Muscle layer of colon (tissue), 2 donors: ENCODE results near the gene PER3.

Experiments used
- H3K27ac ChIP-seq: one replicate; pipeline ENCODE4 v1.7.0; 2013; ENCODE audit warnings: low read depth, mild to moderate bottlenecking, low read length, moderate library complexity
- H3K27me3 ChIP-seq, 2 donors: one replicate each; pipeline ENCODE4 v1.7.0; 2013; ENCODE audit warnings: low read length in 2 of 2, mild to moderate bottlenecking in 2 of 2; ENCODE audit not compliant: insufficient read depth in 2 of 2, control insufficient read depth in 1 of 2
- H3K36me3 ChIP-seq: one replicate; pipeline ENCODE4 v1.7.0; 2013; ENCODE audit warnings: mild to moderate bottlenecking, low read length; ENCODE audit not compliant: insufficient read depth
- H3K4me1 ChIP-seq: one replicate; pipeline ENCODE4 v1.7.0; 2013; ENCODE audit warnings: mild to moderate bottlenecking, low read length; ENCODE audit not compliant: insufficient read depth
- H3K4me3 ChIP-seq, 2 donors: one replicate each; pipeline ENCODE4 v1.7.0; 2013; ENCODE audit warnings: low read length in 2 of 2, low read depth in 1 of 2, mild to moderate bottlenecking in 1 of 2, moderate library complexity in 1 of 2
- H3K9ac ChIP-seq: one replicate; pipeline ENCODE4 v1.7.0; 2013; ENCODE audit warnings: low read length
- H3K9me3 ChIP-seq: one replicate; pipeline ENCODE4 v1.7.0; 2013; ENCODE audit warnings: mild to moderate bottlenecking, low read length
- donor health status: abdominal sarcoma.
- donor health status: Adenocarcinoma of cecum.

The PER3 gene

GRCh38 chr1:7859406-7859805 is 75.3 kb downstream of the PER3 start:
- H3K27me3 ChIP-seq, result no peaks in the 10 kb centered on the region
- H3K9ac ChIP-seq, result no peak overlapping the region
- H3K4me3 ChIP-seq, result no peak overlapping the region
- H3K9me3 ChIP-seq, result no peaks in the 10 kb centered on the region
- no peak overlapping the region for H3K27ac ChIP-seq
- no peaks in the 10 kb centered on the region for H3K4me1 ChIP-seq
- H3K36me3 ChIP-seq, result no peaks in the 10 kb centered on the region

GRCh38 chr1:7860130-7860529 is 76.0 kb downstream of the PER3 start:
- Histone ChIP-seq H3K4me1 (no peaks in the 10 kb centered on the region), H3K9me3 (no peaks in the 10 kb centered on the region), H3K9ac (no peak overlapping the region), H3K36me3 (no peaks in the 10 kb centered on the region), H3K27ac (no peak overlapping the region), H3K27me3 (no peaks in the 10 kb centered on the region), H3K4me3 (no peak overlapping the region)

DNA sequence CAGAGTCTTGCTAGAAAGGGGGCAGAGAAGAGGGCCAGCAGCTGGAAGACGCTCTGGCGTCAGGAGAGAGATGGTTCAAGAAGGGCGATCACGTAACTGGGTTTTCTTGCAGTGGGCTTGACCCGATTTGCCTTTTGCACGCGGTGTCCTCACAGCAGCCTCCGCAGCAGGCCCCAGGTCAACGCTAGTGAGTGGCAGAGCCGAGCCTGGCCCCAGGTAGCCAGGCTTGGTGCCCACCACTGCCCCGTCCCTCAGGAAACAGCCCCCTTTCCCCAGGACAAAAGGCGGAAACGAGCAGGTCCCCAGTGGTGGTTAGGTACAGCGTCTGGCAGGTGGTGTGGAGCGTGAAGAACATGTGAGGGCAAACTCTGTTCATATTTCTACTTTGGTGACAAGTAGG is 77.4 kb downstream of the PER3 start:
- Histone ChIP-seq H3K27ac (no peak overlapping the region), H3K4me3 (no peak overlapping the region), H3K9ac (no peak overlapping the region), H3K4me1 (no peaks in the 10 kb centered on the region), H3K27me3 (no peaks in the 10 kb centered on the region), H3K9me3 (no peaks in the 10 kb centered on the region), H3K36me3 (no peaks in the 10 kb centered on the region)

- H3K9me3 ChIP-seq, result no peaks in the 10 kb centered on the region
- H3K36me3 ChIP-seq, result no peaks in the 10 kb centered on the region
- no peaks in the 10 kb centered on the region for H3K4me1 ChIP-seq
- H3K27ac ChIP-seq, result no peak overlapping the region
- no peaks in the 10 kb centered on the region for H3K27me3 ChIP-seq
- no peak overlapping the region for H3K9ac ChIP-seq
- H3K4me3 ChIP-seq, result no peak overlapping the region
Observed at GRCh38 chr1:7862211-7863060, 78.3 kb downstream of the PER3 start.

GRCh38 chr1:7863756-7864328 is 79.8 kb downstream of the PER3 start:
- Histone ChIP-seq H3K27me3 (no peaks in the 10 kb centered on the region), H3K4me3 (no peak overlapping the region), H3K9ac (no peak overlapping the region)

GRCh38 chr1:7865978-7866377 is 81.9 kb downstream of the PER3 start:
- no peaks in the 10 kb centered on the region for H3K36me3 ChIP-seq
- no peak overlapping the region for H3K4me3 ChIP-seq
- no peak overlapping the region for H3K27ac ChIP-seq
- H3K27me3 ChIP-seq, result no peaks in the 10 kb centered on the region
- H3K9me3 ChIP-seq, result no peaks in the 10 kb centered on the region
- H3K4me1 ChIP-seq, result no peaks in the 10 kb centered on the region
- no peak overlapping the region for H3K9ac ChIP-seq

More at GRCh38 chr1:7863756-7864328, 79.8 kb downstream of the PER3 start:
- Histone ChIP-seq H3K27ac (no peak overlapping the region), H3K36me3 (no peaks in the 10 kb centered on the region), H3K9me3 (no peaks in the 10 kb centered on the region), H3K4me1 (no peaks in the 10 kb centered on the region)

- no peak overlapping the region for H3K4me3 ChIP-seq
- no peak overlapping the region for H3K9ac ChIP-seq
- H3K27me3 ChIP-seq, result no peaks in the 10 kb centered on the region
- H3K4me1 ChIP-seq, result no peaks in the 10 kb centered on the region
- H3K36me3 ChIP-seq, result no peaks in the 10 kb centered on the region
- no peaks in the 10 kb centered on the region for H3K9me3 ChIP-seq
- H3K27ac ChIP-seq, result no peak overlapping the region
Observed at GRCh38 chr1:7868070-7868780, 84.1 kb downstream of the PER3 start.

GRCh38 chr1:7869136-7869920 is 85.2 kb downstream of the PER3 start:
- no peaks in the 10 kb centered on the region for H3K36me3 ChIP-seq
- no peaks in the 10 kb centered on the region for H3K27me3 ChIP-seq
- H3K4me3 ChIP-seq, result no peak overlapping the region
- no peak overlapping the region for H3K27ac ChIP-seq
- H3K4me1 ChIP-seq, result no peaks in the 10 kb centered on the region
- no peak overlapping the region for H3K9ac ChIP-seq
- no peaks in the 10 kb centered on the region for H3K9me3 ChIP-seq

DNA sequence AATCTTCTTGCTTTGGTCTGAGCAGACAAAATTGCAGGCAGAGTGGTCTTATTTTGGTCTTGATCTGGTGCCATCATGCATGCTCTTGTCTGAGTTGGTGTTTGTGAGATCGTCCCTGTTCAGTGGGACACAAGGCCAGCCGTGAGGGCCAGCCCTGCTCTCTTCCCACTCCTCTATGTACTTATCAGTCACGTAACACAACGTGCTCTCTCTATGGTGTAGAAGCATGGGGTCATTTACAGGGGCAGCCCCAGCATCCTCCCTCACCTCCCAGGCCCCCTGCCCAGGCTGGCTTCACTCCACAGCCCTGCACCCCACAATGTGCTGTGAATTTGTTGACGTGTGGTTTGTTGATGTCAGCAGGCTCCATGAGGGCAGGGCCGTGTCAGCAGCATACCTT is 87.0 kb downstream of the PER3 start:
- no peak overlapping the region for H3K4me3 ChIP-seq
- H3K27me3 ChIP-seq, result no peaks in the 10 kb centered on the region
- H3K4me1 ChIP-seq, result no peaks in the 10 kb centered on the region
- H3K9me3 ChIP-seq, result no peaks in the 10 kb centered on the region
- H3K36me3 ChIP-seq, result no peaks in the 10 kb centered on the region
- H3K9ac ChIP-seq, result no peak overlapping the region
- no peak overlapping the region for H3K27ac ChIP-seq

DNA sequence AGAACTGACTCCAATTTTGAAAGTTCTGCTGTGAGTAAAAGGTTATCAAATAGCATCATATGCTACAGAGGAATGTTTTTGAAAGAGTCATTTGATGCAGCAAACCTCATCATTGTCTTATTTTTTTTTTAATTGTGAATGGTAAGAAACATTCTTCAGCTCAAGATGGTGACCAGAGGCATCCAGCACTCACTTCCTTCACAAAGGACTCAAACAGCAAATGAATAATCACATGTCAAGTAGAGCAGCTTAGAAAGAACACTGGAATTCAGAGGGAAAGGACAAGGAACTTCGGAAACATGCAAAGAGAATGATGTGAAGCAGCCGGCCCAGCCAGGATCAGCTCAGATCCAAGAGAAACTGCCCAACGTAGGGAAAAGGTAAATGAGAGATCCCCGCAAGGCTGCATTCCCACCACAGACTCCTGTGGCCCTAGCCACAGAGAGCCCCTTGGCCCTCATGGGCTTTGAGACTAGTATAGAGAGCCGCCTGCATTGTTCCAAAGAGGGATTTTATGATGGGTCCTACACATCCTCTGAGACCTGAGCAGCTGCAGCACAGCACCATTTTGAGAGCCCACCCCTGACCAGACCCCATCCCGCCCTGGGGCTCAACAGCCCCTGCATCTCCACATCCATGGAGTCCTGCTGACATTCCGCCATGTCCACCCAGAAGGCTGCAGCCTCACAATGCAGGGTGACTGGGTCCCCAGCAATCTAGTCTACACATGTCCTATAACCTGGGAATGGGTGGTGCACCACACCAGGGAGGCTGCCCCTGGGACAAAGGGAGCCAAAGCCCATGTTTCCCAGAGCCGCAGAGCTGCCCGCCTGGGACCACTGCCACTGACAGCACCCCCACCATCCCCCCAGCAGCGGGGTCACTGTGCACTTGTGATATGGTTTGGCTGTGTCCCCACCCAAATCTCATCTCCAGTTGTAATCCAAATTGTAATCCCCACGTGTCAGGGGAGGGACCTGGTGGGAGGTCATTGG is 90.0 kb downstream of the PER3 start:
- H3K27me3 ChIP-seq, result no peaks in the 10 kb centered on the region
- no peaks in the 10 kb centered on the region for H3K36me3 ChIP-seq
- H3K4me3 ChIP-seq, result no peak overlapping the region
- no peaks in the 10 kb centered on the region for H3K4me1 ChIP-seq
- no peak overlapping the region for H3K9ac ChIP-seq
- H3K9me3 ChIP-seq, result no peaks in the 10 kb centered on the region
- H3K27ac ChIP-seq, result no peak overlapping the region
